Bronchial epithelial cell (primary cell): Measurements from ENCODE around the gene TERT. TPM values are rescaled to one million over a fixed set of nuclear protein-coding genes. Genes with fewer than 3 reads are reported as not detected.

Experiments used
- DNase-seq: peaks from one replicate; pipeline ENCODE4 v3.0.0-alpha.2; 2010; ENCODE audit warnings: low read depth
- FAIRE-seq: peaks from 2 replicates; lab custom pipeline; 2011; peaks lifted over from hg19 to GRCh38; lab: Jason Lieb, UNC
- H3K27me3 ChIP-seq: 2 replicates; pipeline ENCODE4 v1.5.1; 2011; ENCODE audit warnings: low read length; ENCODE audit not compliant: control insufficient read depth, insufficient read depth
- H3K36me3 ChIP-seq: 2 replicates; pipeline ENCODE4 v1.5.1; 2011; ENCODE audit warnings: low read length; ENCODE audit not compliant: control insufficient read depth, insufficient read depth
- H3K4me3 ChIP-seq: 2 replicates; pipeline ENCODE4 v1.5.1; 2011; ENCODE audit warnings: mild to moderate bottlenecking, low read depth, low read length, control low read depth
- CTCF ChIP-seq: IDR thresholded peaks from 2 replicates; pipeline ENCODE4 v1.5.1; 2011; ENCODE audit warnings: mild to moderate bottlenecking, moderate library complexity, low read length, control low read depth, inconsistent platforms; ENCODE audit not compliant: insufficient read depth, severe bottlenecking
- total RNA-seq: library from RNA; depleted of rRNA; stranded (reverse); fragments of >200 nt; gene quantifications from 2 replicates; pipeline ENCODE4 v1.2.1, GENCODE V29; 2014

Gene TERT
- total RNA-seq, 1 donor from 2014 or later = not detected

GRCh38 chr5:1226839-1227581 lies 67.9 kb downstream of the TERT start:
- no peak for TF ChIP-seq CTCF
- no peak for FAIRE-seq
- Histone ChIP-seq H3K36me3 (no peaks in the 10 kb centered on the region), H3K27me3 (peaks cover 1% of the 10 kb centered on the region), H3K4me3 (no peak overlapping the region)
- no peak for DNase-seq

DNA sequence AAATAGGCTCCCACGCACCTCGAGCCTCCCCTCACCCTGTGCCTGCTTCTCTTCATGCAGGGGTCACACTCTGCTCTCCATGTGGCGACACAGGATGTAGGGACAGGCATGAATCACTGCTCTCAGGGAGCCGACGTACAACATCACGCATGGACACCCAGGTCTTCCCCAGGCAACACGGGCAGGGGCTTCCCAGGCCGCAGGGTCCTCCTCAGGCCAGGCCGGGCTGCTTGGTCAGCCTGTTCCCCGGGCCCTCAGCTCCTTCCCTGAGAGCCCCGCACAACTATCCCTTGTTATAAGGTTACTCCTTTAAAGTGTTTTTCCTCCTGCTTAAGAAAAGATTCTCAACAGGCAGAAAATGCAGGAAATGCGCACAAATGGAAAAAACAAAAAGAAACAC lies 68.6 kb downstream of the TERT start:
- Histone ChIP-seq H3K27me3 (peaks cover 1% of the 10 kb centered on the region), H3K4me3 (no peak overlapping the region), H3K36me3 (no peaks in the 10 kb centered on the region)
- FAIRE-seq (no peak), DNase-seq (no peak)
- no peak for TF ChIP-seq CTCF

DNA sequence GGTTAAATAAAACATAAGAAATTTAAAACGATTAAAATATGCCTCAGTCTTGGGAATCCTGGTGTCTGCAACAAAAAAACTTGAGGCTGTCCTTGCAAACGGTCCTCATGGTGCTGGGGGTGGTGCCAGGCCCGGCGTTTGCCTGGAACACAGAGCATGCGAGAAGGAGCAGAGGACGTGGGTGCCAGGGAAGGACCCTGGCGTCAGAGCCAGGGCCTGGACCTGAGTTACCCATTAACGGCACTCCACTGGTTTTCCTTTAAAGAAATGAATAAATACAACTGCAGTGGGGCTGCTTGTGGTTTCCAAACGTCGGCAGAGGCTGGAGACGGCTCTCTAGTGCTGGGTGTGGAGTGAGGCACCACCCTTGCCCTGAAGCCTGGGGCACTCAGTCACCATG lies 69.8 kb downstream of the TERT start, which contains the start of gene SLC6A18:
SLC6A18 (plus strand) TSS at position 301 of the 400 bp plus-strand sequence; CDS start at position 398, 97 bp downstream.
- TF ChIP-seq CTCF = no peak
- H3K4me3 ChIP-seq = no peak within 1 kb of the TSS
- H3K27me3 ChIP-seq = peaks cover 1% of the 10 kb centered on the region
- FAIRE-seq = no peak
- no peaks in the 10 kb centered on the region for H3K36me3 ChIP-seq
- DNase-seq = no peak

DNA sequence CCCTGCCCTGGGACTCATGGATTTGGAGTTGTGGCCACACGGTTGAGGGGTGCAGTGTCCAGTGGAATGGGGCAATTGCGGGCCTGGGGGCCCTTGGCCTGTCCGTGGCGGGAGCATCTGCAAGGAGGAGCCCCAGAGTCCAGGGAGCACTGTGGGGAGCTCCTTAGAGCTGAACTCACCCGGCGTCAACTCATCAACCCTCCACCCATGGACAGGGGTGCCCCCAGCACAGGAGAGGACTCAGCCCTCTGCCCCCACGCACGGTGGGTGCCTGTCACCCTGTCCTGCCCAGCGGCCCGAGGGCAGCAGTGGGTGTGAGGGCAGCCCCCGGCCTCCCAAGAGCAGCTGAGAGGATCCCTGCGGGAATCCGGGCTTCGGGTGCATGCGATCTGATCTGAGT lies 70.2 kb downstream of the TERT start:
- FAIRE-seq = no peak
- DNase-seq = no peak
- no peak overlapping the region for H3K4me3 ChIP-seq
- TF ChIP-seq CTCF = no peak
- no peaks in the 10 kb centered on the region for H3K36me3 ChIP-seq
- H3K27me3 ChIP-seq = peaks cover 1% of the 10 kb centered on the region

GRCh38 chr5:1223278-1223670 lies 71.6 kb downstream of the TERT start:
- no peak for DNase-seq
- no peak for TF ChIP-seq CTCF
- no peak overlapping the region for H3K4me3 ChIP-seq
- FAIRE-seq = no peak
- no peaks in the 10 kb centered on the region for H3K27me3 ChIP-seq
- H3K36me3 ChIP-seq = no peaks in the 10 kb centered on the region
